Esophagus squamous epithelium (tissue), 5 donors: ENCODE measurements around the gene WEE2. TPM values are rescaled to one million over a fixed set of nuclear protein-coding genes. Genes with fewer than 3 reads are reported as not detected.
A peak's percentile ranks its signal among the peaks of the same experiment; 100 is the strongest.

Experiments used
- DNase-seq: peaks from one replicate; lab custom pipeline; 2025; lab: John Stamatoyannopoulos, UW
- H3K27ac ChIP-seq, 4 donors: fragments of 200-600 bp; sonication (generic); one replicate each; pipeline ENCODE4 v1.5.1; 2016 to 2019; ENCODE audit warnings: mild to moderate bottlenecking in 1 of 4
- H3K27me3 ChIP-seq, 4 donors: fragments of 200-600 bp; sonication (generic); 1 replicate in 3 of 4; 2 replicates in 1 of 4; pipeline versions ENCODE4 v1.5.1 to v1.6.0; 2017 to 2021; ENCODE audit warnings: antibody characterized with exemption in 1 of 4
- H3K36me3 ChIP-seq, 3 donors: fragments of 200-600 bp; sonication (generic); one replicate each; pipeline ENCODE4 v1.5.1; 2016 to 2019
- H3K4me1 ChIP-seq, 3 donors: fragments of 200-600 bp; sonication (generic); one replicate each; pipeline ENCODE4 v1.5.1; 2017 to 2019
- H3K4me3 ChIP-seq, 4 donors: fragments of 200-600 bp; sonication (generic); 1 replicate in 3 of 4; 2 replicates in 1 of 4; pipeline ENCODE4 v1.5.1; 2016 to 2019; ENCODE audit warnings: mild to moderate bottlenecking in 2 of 4, moderate library complexity in 1 of 4
- H3K9me3 ChIP-seq, 3 donors: fragments of 200-600 bp; sonication (generic); one replicate each; pipeline ENCODE4 v1.5.1; 2016 to 2019
- CTCF ChIP-seq, 6 experiments: fragments of 450-650 bp in 4 of 6; fragments of 200-600 bp in 2 of 6; sonication (generic) in 2 of 6; IDR thresholded peaks; one replicate each; pipeline ENCODE4 v1.5.1; 2016 to 2019; ENCODE audit warnings: antibody characterized with exemption in 6 of 6, mild to moderate bottlenecking in 4 of 6, moderate library complexity in 4 of 6
- POLR2A ChIP-seq, 4 donors: fragments of 450-650 bp; IDR thresholded peaks; one replicate each; pipeline ENCODE4 v1.6.1; 2017; ENCODE audit warnings: antibody characterized with exemption in 4 of 4, mild to moderate bottlenecking in 4 of 4, moderate library complexity in 3 of 4
- WGBS, 2 donors: methylation state at CpG; one replicate each; pipeline ENCODE4 v1.1.5; 2018; 5-methylcytosine and 5-hydroxymethylcytosine counted together
- intact Hi-C: fragments of 100-400 bp; cut with DNase I; formaldehyde crosslinking; loops from one replicate; pipeline ENCODE4 v1.15.0; 2022
- total RNA-seq, 4 donors: library from RNA; depleted of rRNA; stranded (reverse); fragments of >200 nt; gene quantifications; one replicate each; pipeline ENCODE4 v1.1.0, GENCODE V29; 2016
- donor health status: DM: yes; HTN: yes; CAD: no.

WEE2 gene
- not detected for total RNA-seq

- H3K4me3 ChIP-seq: no peak within 1 kb of the TSS
- intact Hi-C loops: no loop called here
- 87 to 90% methylated on average over 6 of the region's 6 CpGs for WGBS, 2 donors
- TF ChIP-seq CTCF (IDR thresholded peaks at IDR 0.05): no peak
- TF ChIP-seq POLR2A (IDR thresholded peaks at IDR 0.05): no peak
- H3K36me3 ChIP-seq: no peaks in the 10 kb centered on the region
- no peaks in the 10 kb centered on the region for H3K27me3 ChIP-seq
- H3K27ac ChIP-seq: no peak within 1 kb of the TSS
- DNase-seq: no peak
- H3K9me3 ChIP-seq: no peaks in the 10 kb centered on the region
- peaks cover 0 to 34% (median 10%) of the 10 kb centered on the region in 3 donors for H3K4me1 ChIP-seq
These were observed at the start of gene WEE2 for GRCh38 chr7:141708351-141708750. TSS of gene WEE2 (plus strand) at chr7:141708353. CDS start at chr7:141708759, 406 bp downstream.

- peak overlapping the region in 1 of 4 donors; percentile 30 for H3K27ac ChIP-seq
- H3K4me1 ChIP-seq: peaks cover 0 to 35% (median 11%) of the 10 kb centered on the region in 3 donors
- no peaks in the 10 kb centered on the region for H3K9me3 ChIP-seq
- no peak overlapping the region for H3K4me3 ChIP-seq
- peaks cover under 1 to 84% (median 3%) of the 10 kb centered on the region in 3 donors for H3K36me3 ChIP-seq
- no peak for DNase-seq
- WGBS, 2 donors: 78 to 90% methylated on average over 3 to 5 of the region's 6 CpGs
- no peak for TF ChIP-seq POLR2A (IDR thresholded peaks at IDR 0.05)
- no peak for TF ChIP-seq CTCF (IDR thresholded peaks at IDR 0.05)
- intact Hi-C loops: no loop called here
- no peaks in the 10 kb centered on the region for H3K27me3 ChIP-seq
These were observed 48.7 kb upstream of the WEE2 start for GRCh38 chr7:141659501-141659900.

- 54 to 73% methylated on average over 4 of the region's 4 CpGs for WGBS, 2 donors
- DNase-seq: no peak
- TF ChIP-seq CTCF (IDR thresholded peaks at IDR 0.05) (no peak), POLR2A (IDR thresholded peaks at IDR 0.05) (no peak)
- H3K9me3 ChIP-seq: no peaks in the 10 kb centered on the region
- no peak overlapping the region for H3K4me3 ChIP-seq
- intact Hi-C loops: loop anchor here (10.0 kb wide), 1 partner anchor 75 kb away; the partner anchor contains the start of gene SSBP1
- H3K27ac ChIP-seq: peak overlapping the region in 3 of 4 donors; percentile 30 to 60 (median 39)
- H3K36me3 ChIP-seq: peaks cover 3 to 91% (median 8%) of the 10 kb centered on the region in 3 donors
- peaks cover 0 to 35% (median 11%) of the 10 kb centered on the region in 3 donors for H3K4me1 ChIP-seq
- no peaks in the 10 kb centered on the region for H3K27me3 ChIP-seq
These were observed 47.9 kb upstream of the WEE2 start for GRCh38 chr7:141660259-141660658.

- intact Hi-C loops: loop anchor here (10.0 kb wide), 1 partner anchor 72 kb away; the partner anchor contains the start of gene SSBP1
- no peak for DNase-seq
- H3K27ac ChIP-seq: peak overlapping the region; percentile 36 to 70 (median 60)
- TF ChIP-seq CTCF (IDR thresholded peaks at IDR 0.05) (no peak), POLR2A (IDR thresholded peaks at IDR 0.05) (no peak)
- peaks cover 3 to 84% (median 8%) of the 10 kb centered on the region in 3 donors for H3K36me3 ChIP-seq
- H3K27me3 ChIP-seq: no peaks in the 10 kb centered on the region
- no peaks in the 10 kb centered on the region for H3K9me3 ChIP-seq
- no peak overlapping the region for H3K4me3 ChIP-seq
- WGBS, 2 donors: 44 to 52% methylated on average over 4 of the region's 6 CpGs
- H3K4me1 ChIP-seq: peaks cover 0 to 43% (median 11%) of the 10 kb centered on the region in 3 donors
These were observed 44.9 kb upstream of the WEE2 start for GRCh38 chr7:141663081-141663849.

GRCh38 chr7:141664450-141664849 lies 43.7 kb upstream of the WEE2 start:
- Histone ChIP-seq H3K9me3 (no peaks in the 10 kb centered on the region), H3K27ac (no peak overlapping the region), H3K4me1 (peaks cover 0 to 43% (median 11%) of the 10 kb centered on the region in 3 donors), H3K4me3 (no peak overlapping the region), H3K27me3 (no peaks in the 10 kb centered on the region), H3K36me3 (peaks cover 3 to 72% (median 8%) of the 10 kb centered on the region in 3 donors)
- WGBS, 2 donors: 89 to 96% methylated on average over 4 to 6 of the region's 6 CpGs
- DNase-seq: no peak
- intact Hi-C loops: loop anchor here (10.0 kb wide), 1 partner anchor 70 kb away; the partner anchor contains the start of gene SSBP1
- TF ChIP-seq POLR2A (IDR thresholded peaks at IDR 0.05) (no peak), CTCF (IDR thresholded peaks at IDR 0.05) (no peak)
